Activated CD8-positive, alpha-beta memory T cell treated with anti-CD3 and anti-CD28 coated beads, Interleukin-2, amount 10 ng/mL, durations not matched to agents 7 days and 5 days (primary cell): ENCODE measurements around the gene CDA. TPM values are rescaled to one million over a fixed set of nuclear protein-coding genes. Genes with fewer than 3 reads are reported as not detected.

ENCODE experiments used
- ATAC-seq: fragments of 150-1000 bp; cut with Tn5 transposase; one replicate; pipeline ENCODE4 v1.10.0; 2021; ENCODE audit warnings: moderate library complexity
- CTCF ChIA-PET: fragments of 350-600 bp; sonication (Branson Sonifier 250); formaldehyde crosslinking; loops from one replicate; lab custom pipeline; 2021; ENCODE audit warnings: antibody characterized with exemption; lab: Charles Lee
- DNase-seq: peaks from one replicate; pipeline ENCODE4 v3.0.0-alpha.2; 2020
- H3K27ac Mint-ChIP-seq: one replicate; pipeline ENCODE4 v1.8.0; 2021; ENCODE audit warnings: mild to moderate bottlenecking, mixed read lengths
- H3K27me3 Mint-ChIP-seq: one replicate; pipeline ENCODE4 v1.8.0; 2021; ENCODE audit warnings: mixed read lengths
- H3K36me3 Mint-ChIP-seq: one replicate; pipeline ENCODE4 v1.8.0; 2021; ENCODE audit warnings: mild to moderate bottlenecking, mixed read lengths
- H3K4me1 Mint-ChIP-seq: one replicate; pipeline ENCODE4 v1.8.0; 2021; ENCODE audit warnings: mixed read lengths
- H3K4me3 Mint-ChIP-seq: one replicate; pipeline ENCODE4 v1.8.0; 2021; ENCODE audit warnings: mild to moderate bottlenecking, moderate library complexity, mixed read lengths
- H3K9me3 Mint-ChIP-seq: one replicate; pipeline ENCODE4 v1.8.0; 2022; ENCODE audit warnings: low read depth, mixed read lengths
- total RNA-seq, 2 experiments: library from RNA; stranded (reverse); gene quantifications; one replicate each; pipeline ENCODE4 v1.2.3, GENCODE V29; 2021

Gene CDA
- total RNA-seq, 2 experiments from 2014 or later: not detected

- ATAC-seq: no peak
- no peak for DNase-seq
- Mint-ChIP-seq H3K36me3 (no peaks in the 10 kb centered on the region), H3K4me3 (no peak overlapping the region), H3K9me3 (no peaks in the 10 kb centered on the region), H3K27me3 (peaks cover 24% of the 10 kb centered on the region), H3K4me1 (no peaks in the 10 kb centered on the region), H3K27ac (no peak overlapping the region)
- CTCF ChIA-PET: no interaction called here
Observed at GRCh38 chr1:20573987-20574386, 14.9 kb upstream of the CDA start.

DNA sequence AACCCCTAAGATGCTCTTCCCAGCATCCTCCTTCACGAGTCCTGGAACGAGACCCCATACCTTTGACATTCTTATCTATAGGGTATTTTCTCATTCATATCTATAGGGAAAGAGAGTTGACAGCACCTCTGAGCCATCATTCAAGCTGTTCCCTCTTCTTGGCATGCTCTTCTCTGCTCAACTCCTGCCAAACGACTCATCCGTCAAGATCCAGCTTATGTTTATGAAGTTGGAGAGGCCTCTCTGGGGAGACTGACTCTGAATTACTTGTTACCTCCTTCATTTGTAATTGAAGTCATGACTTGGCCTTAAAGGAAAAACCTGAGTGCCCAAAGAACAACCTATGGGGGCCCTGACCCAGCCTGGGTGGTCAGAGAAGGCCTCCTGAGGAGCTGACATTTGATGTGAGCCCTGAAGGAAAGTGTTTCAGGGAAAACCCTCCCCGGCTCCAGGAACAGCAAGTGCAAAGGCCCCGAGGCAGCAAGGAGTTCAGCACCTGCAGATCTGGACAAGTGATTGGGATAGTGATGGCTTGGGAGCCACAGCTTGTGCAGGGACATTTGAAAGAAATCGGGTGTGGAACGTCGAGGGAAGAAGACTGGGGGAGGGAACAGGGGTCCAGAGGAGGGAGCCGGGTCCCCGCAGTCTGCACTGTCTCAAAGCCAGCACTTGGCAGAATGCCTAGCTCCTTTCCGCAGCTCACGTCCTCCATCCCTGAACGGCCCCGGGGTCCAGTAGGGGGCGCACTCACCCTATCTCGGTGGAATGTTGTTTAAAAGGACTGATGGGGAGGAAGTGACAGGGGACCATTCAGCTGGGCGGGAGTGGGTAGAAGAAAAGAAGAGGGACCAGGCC, 14.0 kb upstream of the CDA start:
- H3K4me1 Mint-ChIP-seq: no peaks in the 10 kb centered on the region
- peak; percentile 79 for ATAC-seq
- DNase-seq: peak; percentile 70
- H3K9me3 Mint-ChIP-seq: no peaks in the 10 kb centered on the region
- H3K27ac Mint-ChIP-seq: no peak overlapping the region
- H3K27me3 Mint-ChIP-seq: peaks cover 22% of the 10 kb centered on the region
- H3K36me3 Mint-ChIP-seq: no peaks in the 10 kb centered on the region
- H3K4me3 Mint-ChIP-seq: no peak overlapping the region
- CTCF ChIA-PET: interaction anchor here (0.6 to 2.4 kb wide), 12 partner anchors 8 to 620 kb away, joined by 3 to 37 read pairs (median 4); partner anchors contain the start of gene PINK1

- Mint-ChIP-seq H3K4me1 (no peaks in the 10 kb centered on the region), H3K27me3 (peaks cover 22% of the 10 kb centered on the region), H3K27ac (no peak overlapping the region), H3K9me3 (no peaks in the 10 kb centered on the region), H3K36me3 (no peaks in the 10 kb centered on the region), H3K4me3 (no peak overlapping the region)
- DNase-seq (no peak), ATAC-seq (no peak)
- CTCF ChIA-PET: interaction anchor here (0.7 to 2.4 kb wide), 11 partner anchors 9 to 619 kb away, joined by 3 to 37 read pairs (median 3); partner anchors contain the start of gene PINK1
Observed at GRCh38 chr1:20575541-20576336, 13.2 kb upstream of the CDA start.

GRCh38 chr1:20578062-20578461, 10.8 kb upstream of the CDA start:
- ATAC-seq (no peak), DNase-seq (no peak)
- no peaks in the 10 kb centered on the region for H3K36me3 Mint-ChIP-seq
- CTCF ChIA-PET: no interaction called here
- H3K4me1 Mint-ChIP-seq: no peaks in the 10 kb centered on the region
- no peak overlapping the region for H3K4me3 Mint-ChIP-seq
- H3K9me3 Mint-ChIP-seq: no peaks in the 10 kb centered on the region
- H3K27ac Mint-ChIP-seq: no peak overlapping the region
- H3K27me3 Mint-ChIP-seq: peaks cover 17% of the 10 kb centered on the region

DNA sequence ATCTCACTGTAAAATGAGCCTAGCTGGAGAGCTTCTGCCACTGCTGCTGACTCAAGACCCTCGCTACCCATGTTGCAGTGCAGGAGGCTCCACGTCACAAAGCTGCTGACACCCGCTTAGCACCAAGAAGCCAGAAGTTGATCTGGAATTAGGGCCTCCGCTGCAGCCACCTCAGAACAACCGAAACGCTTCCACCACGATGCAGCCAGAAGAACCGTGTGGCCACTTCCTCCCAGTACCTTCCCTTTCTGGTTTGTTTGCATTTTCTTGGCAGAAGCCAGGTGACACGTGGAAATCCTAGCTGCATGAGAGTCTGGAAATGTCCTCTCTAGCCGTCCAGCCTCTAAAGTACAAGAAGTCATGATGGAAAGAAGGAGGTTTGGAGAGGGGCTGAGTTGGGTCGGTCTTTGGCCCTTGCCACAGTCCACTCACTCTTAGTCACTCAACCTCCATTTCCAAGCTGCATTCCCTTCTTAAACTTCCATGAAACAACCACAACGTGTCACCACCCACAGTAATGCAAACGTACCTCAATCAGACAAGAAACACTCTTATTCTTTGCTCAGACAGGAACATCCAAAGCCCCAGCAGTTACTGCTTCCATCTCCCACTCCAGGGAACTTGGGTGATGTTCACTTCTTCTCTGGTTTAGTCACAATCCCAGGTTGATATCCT, 10.0 kb upstream of the CDA start:
- no peaks in the 10 kb centered on the region for H3K9me3 Mint-ChIP-seq
- CTCF ChIA-PET: no interaction called here
- H3K36me3 Mint-ChIP-seq: no peaks in the 10 kb centered on the region
- no peak overlapping the region for H3K4me3 Mint-ChIP-seq
- no peak overlapping the region for H3K27ac Mint-ChIP-seq
- ATAC-seq (no peak), DNase-seq (no peak)
- peaks cover 12% of the 10 kb centered on the region for H3K27me3 Mint-ChIP-seq
- no peaks in the 10 kb centered on the region for H3K4me1 Mint-ChIP-seq

DNA sequence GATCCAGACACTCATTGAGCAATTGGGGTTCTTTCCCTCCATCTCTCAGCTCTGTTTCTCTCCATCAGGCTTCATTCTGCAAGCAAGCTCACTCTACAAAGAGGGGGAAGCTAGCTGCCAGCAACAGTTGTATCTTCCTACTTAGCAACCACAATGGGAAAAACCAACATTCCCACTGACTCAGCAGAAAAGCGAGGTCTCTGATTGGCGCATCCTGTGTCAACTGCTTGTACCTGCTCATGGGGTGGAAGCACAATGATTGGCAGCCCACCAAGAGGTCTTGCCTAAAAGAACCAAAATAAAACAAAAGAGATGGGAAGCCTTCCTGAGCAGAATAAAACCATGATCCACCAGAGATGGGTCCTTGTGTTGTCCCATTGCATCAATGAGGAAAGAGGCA, 4.0 kb upstream of the CDA start:
- Mint-ChIP-seq H3K27me3 (peaks cover 29% of the 10 kb centered on the region), H3K9me3 (no peaks in the 10 kb centered on the region), H3K36me3 (no peaks in the 10 kb centered on the region), H3K4me3 (no peak overlapping the region), H3K27ac (no peak overlapping the region), H3K4me1 (no peaks in the 10 kb centered on the region)
- ATAC-seq: no peak
- CTCF ChIA-PET: no interaction called here
- no peak for DNase-seq

- H3K27ac Mint-ChIP-seq: no peak overlapping the region
- no peak for ATAC-seq
- CTCF ChIA-PET: interaction anchor here (1.0 kb wide), 1 partner anchor 11 kb away, joined by 3 read pairs; no protein-coding TSS in a partner anchor
- no peaks in the 10 kb centered on the region for H3K4me1 Mint-ChIP-seq
- DNase-seq: no peak
- H3K27me3 Mint-ChIP-seq: peaks cover 42% of the 10 kb centered on the region
- H3K9me3 Mint-ChIP-seq: no peaks in the 10 kb centered on the region
- no peak overlapping the region for H3K4me3 Mint-ChIP-seq
- H3K36me3 Mint-ChIP-seq: no peaks in the 10 kb centered on the region
Observed at GRCh38 chr1:20586953-20587660, 1.8 kb upstream of the CDA start.

DNA sequence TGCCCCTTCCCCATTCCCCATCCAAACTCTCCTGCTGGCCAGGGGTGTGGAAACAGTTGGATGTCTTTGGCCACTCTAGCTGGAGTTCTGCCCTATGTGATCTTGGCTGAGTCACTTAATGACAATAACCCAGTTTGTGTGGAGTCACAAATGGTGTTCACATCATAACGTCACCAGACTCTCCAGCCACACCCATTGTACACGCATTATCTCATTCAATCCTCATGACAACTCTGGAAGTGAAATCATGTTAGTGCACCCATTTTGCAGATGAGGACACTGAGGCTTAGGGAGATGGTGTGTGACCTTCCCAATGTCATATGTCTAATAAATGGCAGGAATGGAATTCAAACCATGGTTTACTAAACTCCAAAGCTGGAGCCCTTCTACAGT, 1.2 kb upstream of the CDA start:
- H3K4me1 Mint-ChIP-seq: no peaks in the 10 kb centered on the region
- no peak overlapping the region for H3K27ac Mint-ChIP-seq
- H3K4me3 Mint-ChIP-seq: no peak overlapping the region
- no peaks in the 10 kb centered on the region for H3K36me3 Mint-ChIP-seq
- H3K27me3 Mint-ChIP-seq: peaks cover 47% of the 10 kb centered on the region
- DNase-seq: no peak
- H3K9me3 Mint-ChIP-seq: no peaks in the 10 kb centered on the region
- no peak for ATAC-seq
- CTCF ChIA-PET: interaction anchor here (1.0 kb wide), 1 partner anchor 12 kb away, joined by 3 read pairs; no protein-coding TSS in a partner anchor

DNA sequence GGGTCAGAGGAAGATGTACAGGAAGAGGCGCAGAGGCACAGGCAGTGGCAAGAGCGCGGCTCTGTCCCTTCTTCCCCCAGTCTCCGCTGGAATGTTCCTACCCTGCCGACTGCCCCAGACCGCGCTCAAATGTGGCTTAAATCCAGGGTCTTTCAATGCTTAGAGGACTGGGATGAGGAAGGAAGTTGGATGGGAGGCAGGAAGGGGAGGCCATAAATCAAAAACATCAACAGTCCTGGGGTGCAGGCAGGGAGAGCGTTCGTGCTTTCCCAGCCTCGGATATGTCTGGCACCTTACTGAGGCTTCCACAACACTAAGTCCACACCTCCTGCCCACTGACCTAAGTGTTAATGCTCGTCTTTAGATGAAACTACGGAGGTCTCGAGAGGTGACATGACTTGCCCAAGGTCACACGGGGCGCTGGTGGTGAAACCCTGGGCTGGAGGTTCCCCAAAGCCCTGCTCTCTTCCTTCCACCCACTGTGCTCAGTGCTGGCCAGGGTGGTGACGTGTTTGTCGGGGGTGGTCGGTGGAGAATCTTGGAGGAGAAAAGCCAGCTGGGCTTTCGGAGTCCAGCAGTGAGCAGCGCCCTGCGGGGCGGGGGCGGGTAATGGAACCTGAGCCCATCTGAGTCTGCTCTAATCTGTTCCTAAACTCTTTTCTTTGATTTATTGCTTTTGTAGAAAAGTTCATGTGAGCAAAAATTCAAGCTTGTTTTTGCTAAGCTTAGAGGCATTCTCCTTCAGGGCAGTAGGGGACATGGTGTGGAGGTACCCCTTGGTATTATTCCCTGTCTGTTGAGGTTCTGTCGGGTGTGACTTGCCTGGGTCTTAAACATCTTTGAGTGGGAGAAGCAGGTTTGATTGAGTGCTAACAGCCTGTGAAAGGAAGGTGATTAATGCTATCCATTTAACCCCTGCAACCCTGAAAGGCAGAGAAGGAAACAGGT, 708 bp downstream of the CDA start:
- ATAC-seq (no peak), DNase-seq (no peak)
- Mint-ChIP-seq H3K36me3 (no peaks in the 10 kb centered on the region), H3K4me3 (no peak overlapping the region), H3K4me1 (no peaks in the 10 kb centered on the region), H3K27ac (no peak overlapping the region), H3K9me3 (no peaks in the 10 kb centered on the region), H3K27me3 (peaks cover 52% of the 10 kb centered on the region)
- CTCF ChIA-PET: no interaction called here

GRCh38 chr1:20590306-20590777, 1.4 kb downstream of the CDA start:
- CTCF ChIA-PET: no interaction called here
- Mint-ChIP-seq H3K36me3 (no peaks in the 10 kb centered on the region), H3K4me1 (no peaks in the 10 kb centered on the region), H3K27ac (no peak overlapping the region), H3K4me3 (no peak overlapping the region), H3K9me3 (no peaks in the 10 kb centered on the region), H3K27me3 (peaks cover 52% of the 10 kb centered on the region)
- no peak for DNase-seq
- no peak for ATAC-seq

DNA sequence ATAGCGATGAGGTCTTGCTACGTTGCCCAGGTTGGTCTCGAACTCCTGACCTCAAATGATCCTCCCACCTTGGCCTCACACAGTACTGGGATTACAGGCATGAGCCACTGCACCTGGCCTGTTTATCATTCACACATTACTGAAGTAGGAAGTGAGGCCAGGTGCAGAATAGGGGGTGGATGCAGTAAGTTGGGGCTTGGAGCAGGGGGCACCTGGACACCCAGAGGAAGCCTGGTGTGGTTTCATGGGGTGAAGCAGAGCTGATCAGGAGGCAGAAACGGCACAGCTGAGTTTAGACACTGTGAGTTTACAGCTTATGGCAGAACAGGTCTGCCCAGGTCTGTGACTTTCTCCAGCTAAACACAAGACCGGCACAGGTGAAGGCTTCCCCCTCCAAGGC, 4.9 kb downstream of the CDA start:
- no peak overlapping the region for H3K27ac Mint-ChIP-seq

DNA sequence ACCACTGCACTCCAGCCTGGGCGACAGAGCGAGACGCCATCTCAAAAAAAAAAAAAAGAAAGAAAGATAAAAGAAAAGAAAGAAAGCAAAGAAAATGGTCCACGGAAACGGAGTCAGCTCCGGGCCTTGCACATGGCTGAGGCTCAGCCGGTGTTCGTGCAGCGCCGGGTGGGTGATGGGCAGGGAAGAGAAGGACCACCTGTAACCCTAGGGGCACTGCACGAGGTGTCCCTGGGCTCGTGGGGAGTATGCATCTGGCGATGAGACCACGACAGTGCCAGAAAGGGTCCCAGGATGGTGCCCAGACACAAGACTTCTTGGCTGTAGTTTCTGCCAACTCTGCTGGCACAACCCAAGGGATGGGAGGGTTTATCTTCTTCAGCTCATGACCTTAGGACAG, 5.8 kb downstream of the CDA start:
- CTCF ChIA-PET: no interaction called here
- Mint-ChIP-seq H3K4me1 (no peaks in the 10 kb centered on the region), H3K9me3 (no peaks in the 10 kb centered on the region), H3K27ac (no peak overlapping the region), H3K4me3 (no peak overlapping the region), H3K36me3 (no peaks in the 10 kb centered on the region), H3K27me3 (peaks cover 27% of the 10 kb centered on the region)
- no peak for ATAC-seq
- no peak for DNase-seq

More for the DNA sequence above, 4.9 kb downstream of the CDA start:
- no peaks in the 10 kb centered on the region for H3K9me3 Mint-ChIP-seq
- no peaks in the 10 kb centered on the region for H3K4me1 Mint-ChIP-seq
- no peak overlapping the region for H3K4me3 Mint-ChIP-seq
- CTCF ChIA-PET: interaction anchor here (0.9 to 1.4 kb wide), 2 partner anchors 39 to 40 kb away, joined by 3 to 4 read pairs; no protein-coding TSS in a partner anchor
- no peaks in the 10 kb centered on the region for H3K36me3 Mint-ChIP-seq
- ATAC-seq (no peak), DNase-seq (no peak)
- H3K27me3 Mint-ChIP-seq: peaks cover 37% of the 10 kb centered on the region
